Gastroesophageal sphincter (tissue), 4 donors: Measurements from ENCODE around the gene ARHGEF33. TPM values are rescaled to one million over a fixed set of nuclear protein-coding genes. Genes with fewer than 3 reads are reported as not detected.
"Not testable (repeated sequence)": the region's sequence is repeated elsewhere in the genome, so short reads cannot be mapped to it uniquely, and the experiment has no call there.

ENCODE experiments used
- ATAC-seq: fragments of 150-250 bp; one replicate; pipeline ENCODE4 v1.9.1; 2016; ENCODE audit warnings: mild to moderate bottlenecking, moderate library complexity
- H3K27ac ChIP-seq, 4 donors: fragments of 200-600 bp; sonication (generic) in 3 of 4; 1 replicate in 3 of 4; 2 replicates in 1 of 4; pipeline ENCODE4 v1.5.1; 2016 to 2019
- H3K27me3 ChIP-seq: fragments of 200-600 bp; sonication (generic); one replicate; pipeline ENCODE4 v1.5.1; 2019
- H3K36me3 ChIP-seq, 2 donors: fragments of 200-600 bp; sonication (generic); one replicate each; pipeline ENCODE4 v1.5.1; 2019; ENCODE audit warnings: control low read depth in 1 of 2
- H3K4me1 ChIP-seq, 3 donors: fragments of 200-600 bp; sonication (generic); 1 replicate in 2 of 3; 2 replicates in 1 of 3; pipeline ENCODE4 v1.5.1; 2016 to 2019; ENCODE audit warnings: control low read depth in 2 of 3
- H3K4me3 ChIP-seq, 2 donors: fragments of 200-600 bp; sonication (generic); one replicate each; pipeline ENCODE4 v1.5.1; 2019; ENCODE audit warnings: mild to moderate bottlenecking in 1 of 2, moderate library complexity in 1 of 2
- H3K9me3 ChIP-seq, 3 donors: fragments of 200-600 bp; sonication (generic); one replicate each; pipeline ENCODE4 v1.5.1; 2017 to 2019; ENCODE audit warnings: control low read depth in 2 of 3
- CTCF ChIP-seq, 4 experiments: fragments of 200-600 bp in 2 of 4; fragments of 450-650 bp in 2 of 4; sonication (generic) in 1 of 4; IDR thresholded peaks; one replicate each; pipeline ENCODE4 v1.5.1; 2017 to 2019; ENCODE audit warnings: antibody characterized with exemption in 4 of 4, mild to moderate bottlenecking in 2 of 4, moderate library complexity in 2 of 4
- EP300 ChIP-seq: sonication (generic); formaldehyde crosslinking; IDR thresholded peaks from one replicate; pipeline ENCODE4 v1.6.1; 2017; ENCODE audit warnings: antibody characterized with exemption, mild to moderate bottlenecking
- POLR2A ChIP-seq, 2 donors: fragments of 450-650 bp; IDR thresholded peaks; one replicate each; pipeline ENCODE4 v1.6.1; 2017; ENCODE audit warnings: antibody characterized with exemption in 2 of 2, mild to moderate bottlenecking in 2 of 2, moderate library complexity in 1 of 2
- POLR2AphosphoS5 ChIP-seq: sonication (generic); formaldehyde crosslinking; IDR thresholded peaks from one replicate; pipeline ENCODE4 v1.6.1; 2017; ENCODE audit warnings: antibody characterized with exemption
- WGBS, 2 donors: methylation state at CpG; one replicate each; pipeline ENCODE4 v1.1.5; 2018; ENCODE audit warnings: low coverage in 1 of 2; 5-methylcytosine and 5-hydroxymethylcytosine counted together
- total RNA-seq, 4 donors: library from RNA; depleted of rRNA; stranded (reverse); fragments of >200 nt; gene quantifications; one replicate each; pipeline ENCODE4 v1.1.0, GENCODE V29; 2016

The ARHGEF33 gene
- total RNA-seq, 4 donors from 2014 or later = 0.19 to 1.2 (median 1.1) TPM

GRCh38 chr2:38933653-38934052, 44.0 kb downstream of the ARHGEF33 start:
- peaks cover 0 to 20% of the 10 kb centered on the region in 2 donors for H3K36me3 ChIP-seq
- H3K4me1 ChIP-seq = no peaks in the 10 kb centered on the region
- TF ChIP-seq EP300 = no peak
- TF ChIP-seq POLR2AphosphoS5 = no peak
- TF ChIP-seq CTCF (IDR thresholded peaks at IDR 0.05) = no peak
- H3K27ac ChIP-seq = no peak overlapping the region
- no peaks in the 10 kb centered on the region for H3K27me3 ChIP-seq
- H3K4me3 ChIP-seq = no peak overlapping the region
- WGBS, 2 donors = 74 to 75% methylated on average over 3 of the region's 3 CpGs
- ATAC-seq = no peak
- H3K9me3 ChIP-seq = no peaks in the 10 kb centered on the region

GRCh38 chr2:38934742-38935141, 45.1 kb downstream of the ARHGEF33 start:
- WGBS, 2 donors = 76 to 77% methylated on average over 5 of the region's 5 CpGs
- Histone ChIP-seq H3K9me3 (no peaks in the 10 kb centered on the region), H3K4me1 (no peaks in the 10 kb centered on the region), H3K27me3 (no peaks in the 10 kb centered on the region), H3K4me3 (no peak overlapping the region), H3K27ac (no peak overlapping the region), H3K36me3 (peaks cover 0 to 13% of the 10 kb centered on the region in 2 donors)
- ATAC-seq = no peak
- TF ChIP-seq POLR2A (IDR thresholded peaks at IDR 0.05) (no peak), EP300 (no peak), CTCF (IDR thresholded peaks at IDR 0.05) (no peak), POLR2AphosphoS5 (no peak)

- Histone ChIP-seq H3K27ac (no peak overlapping the region), H3K4me1 (no peaks in the 10 kb centered on the region), H3K9me3 (no peaks in the 10 kb centered on the region), H3K36me3 (peaks cover 0 to 13% of the 10 kb centered on the region in 2 donors), H3K27me3 (no peaks in the 10 kb centered on the region), H3K4me3 (no peak overlapping the region)
- TF ChIP-seq EP300 = no peak
- 81 to 87% methylated on average over 2 to 4 of the region's 4 CpGs for WGBS, 2 donors
- no peak for ATAC-seq
These were observed 46.0 kb downstream of the ARHGEF33 start for GRCh38 chr2:38935568-38936172.

DNA sequence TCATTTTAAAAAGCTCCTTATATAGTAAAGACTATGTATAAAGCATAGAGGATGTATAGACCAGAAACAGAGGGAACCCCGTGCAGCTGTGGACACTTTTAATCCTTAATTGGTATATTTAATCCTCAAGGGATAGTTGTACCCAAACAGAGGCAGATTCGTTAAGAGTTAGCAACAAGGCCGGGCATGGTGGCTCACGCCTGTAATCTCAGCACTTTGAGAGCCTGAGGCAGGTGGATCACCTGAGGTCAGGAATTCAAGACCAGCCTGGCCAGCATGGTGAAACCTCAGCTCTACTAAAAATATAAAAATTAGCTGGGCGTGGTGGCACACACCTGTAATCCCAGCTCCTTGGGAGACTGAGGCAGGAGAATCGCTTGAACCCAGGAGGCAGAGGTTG, 46.8 kb downstream of the ARHGEF33 start:
- peaks cover 0 to 13% of the 10 kb centered on the region in 2 donors for H3K36me3 ChIP-seq
- 64 to 94% methylated on average over 2 to 5 of the region's 6 CpGs for WGBS, 2 donors
- not testable (repeated sequence) for H3K9me3 ChIP-seq, ATAC-seq, H3K27me3 ChIP-seq, H3K4me1 ChIP-seq, H3K4me3 ChIP-seq, H3K27ac ChIP-seq

GRCh38 chr2:38937548-38937947, 47.9 kb downstream of the ARHGEF33 start:
- no peaks in the 10 kb centered on the region for H3K9me3 ChIP-seq
- WGBS, 2 donors = 88 to 100% methylated on average over 1 to 3 of the region's 3 CpGs
- H3K27me3 ChIP-seq = no peaks in the 10 kb centered on the region
- no peak overlapping the region for H3K4me3 ChIP-seq
- TF ChIP-seq EP300 (no peak), POLR2AphosphoS5 (no peak), CTCF (IDR thresholded peaks at IDR 0.05) (no peak), POLR2A (IDR thresholded peaks at IDR 0.05) (no peak)
- no peaks in the 10 kb centered on the region for H3K4me1 ChIP-seq
- no peak for ATAC-seq
- peaks cover 0 to 13% of the 10 kb centered on the region in 2 donors for H3K36me3 ChIP-seq
- H3K27ac ChIP-seq = no peak overlapping the region

DNA sequence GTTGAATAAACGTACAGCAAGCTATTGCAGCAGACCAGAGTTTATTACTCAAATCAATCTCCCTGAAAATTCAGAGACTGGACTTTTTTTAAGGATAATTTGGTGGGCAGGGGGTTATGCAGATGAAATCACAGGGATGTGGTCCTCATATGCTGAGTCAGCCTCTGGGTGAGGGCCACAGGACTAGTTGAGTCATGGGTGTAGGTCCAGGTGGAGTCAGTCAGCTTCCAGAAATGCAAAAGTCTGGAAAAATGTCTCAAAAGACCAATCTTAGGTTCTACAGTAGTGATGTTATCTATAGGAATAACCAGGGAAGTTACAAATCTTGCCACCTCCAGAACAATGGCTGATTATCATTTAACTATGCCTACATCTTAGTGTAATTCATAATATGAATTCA, 51.1 kb downstream of the ARHGEF33 start:
- WGBS, 2 donors = 88% methylated on average over 1 of the region's 1 CpG; no CpG with 5 or more reads in 1 of the 2 donors
- Histone ChIP-seq H3K4me1 (no peaks in the 10 kb centered on the region), H3K27me3 (no peaks in the 10 kb centered on the region), H3K36me3 (peaks cover 0 to 13% of the 10 kb centered on the region in 2 donors), H3K4me3 (no peak overlapping the region), H3K9me3 (no peaks in the 10 kb centered on the region), H3K27ac (no peak overlapping the region)
- TF ChIP-seq POLR2AphosphoS5 (no peak), POLR2A (IDR thresholded peaks at IDR 0.05) (no peak), CTCF (IDR thresholded peaks at IDR 0.05) (no peak)
- ATAC-seq = no peak
